SHP77 treated with DMSO at 0.1 percent for 48 hours (cell line): ENCODE results near the gene LRRC9.
"Not testable (repeated sequence)": the region's sequence is repeated elsewhere in the genome, so short reads cannot be mapped to it uniquely, and the experiment has no call there.

Experiments used
- DNase-seq: peaks from one replicate; lab custom pipeline; 2025; lab: John Stamatoyannopoulos, UW

LRRC9 gene

DNA sequence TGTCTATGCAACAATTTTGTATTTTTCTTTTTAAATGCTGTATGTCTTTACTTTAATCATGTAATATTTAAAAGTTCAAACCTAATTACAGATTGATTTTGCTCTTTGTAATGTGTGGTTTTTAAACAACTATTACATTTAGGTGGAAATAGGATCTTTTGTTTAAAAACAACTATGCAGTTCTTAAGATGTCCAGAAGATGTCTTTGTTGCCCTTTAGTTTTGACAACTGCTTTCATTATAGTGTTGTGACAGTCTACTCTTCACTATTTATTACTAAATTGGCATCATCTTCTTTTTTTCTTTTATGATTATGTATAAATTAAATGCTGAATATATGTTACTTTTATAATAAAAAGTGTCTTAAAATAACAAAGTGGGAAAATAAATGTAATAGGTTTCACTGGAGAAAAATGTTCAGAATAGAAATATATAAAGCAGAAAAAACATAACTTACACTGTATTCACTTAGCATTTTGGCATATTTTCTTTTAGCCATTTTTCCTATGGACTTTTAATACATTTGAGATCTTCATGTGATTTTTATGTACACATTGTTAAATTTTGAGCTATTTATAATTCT lies 144.6 kb downstream of the LRRC9 start:
- no peak for DNase-seq

DNA sequence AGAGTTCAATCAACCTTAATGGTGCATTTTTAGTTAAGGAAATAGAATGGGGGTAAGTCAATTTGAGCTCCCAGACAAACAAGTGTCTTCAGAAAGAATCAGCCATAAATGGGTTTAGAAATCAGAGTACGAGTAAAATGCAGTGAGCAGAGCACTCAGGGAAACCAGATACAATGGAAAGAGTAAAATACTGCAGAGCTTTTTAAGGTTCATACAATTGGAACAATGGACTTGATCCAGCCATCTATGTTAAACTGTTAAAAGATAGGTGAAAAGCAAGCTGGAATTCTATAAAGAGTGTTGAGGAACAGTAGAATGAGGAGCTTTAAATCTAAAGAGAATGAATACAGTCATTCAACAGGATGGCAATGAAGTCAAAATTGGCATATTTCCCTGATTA lies 147.9 kb downstream of the LRRC9 start:
- DNase-seq: no peak

DNA sequence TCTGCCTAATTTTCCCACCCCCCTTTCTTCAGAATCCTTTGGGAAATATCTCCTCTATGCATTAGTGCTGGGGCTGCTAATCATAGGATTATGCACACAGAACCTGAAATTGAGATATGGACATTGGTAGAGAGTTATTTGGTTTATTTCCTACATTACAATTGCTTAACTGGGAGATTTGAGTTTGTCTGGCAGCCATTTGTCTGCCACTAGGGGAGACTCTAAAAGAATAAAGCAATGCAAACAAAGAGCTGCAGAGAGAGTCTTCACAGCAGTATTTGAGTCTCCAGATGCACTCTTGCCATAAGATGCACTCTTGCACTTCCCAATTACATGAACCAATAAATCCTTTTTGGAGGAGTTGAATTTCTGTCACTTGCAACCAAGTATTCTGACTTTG lies 159.8 kb downstream of the LRRC9 start:
- no peak for DNase-seq

DNA sequence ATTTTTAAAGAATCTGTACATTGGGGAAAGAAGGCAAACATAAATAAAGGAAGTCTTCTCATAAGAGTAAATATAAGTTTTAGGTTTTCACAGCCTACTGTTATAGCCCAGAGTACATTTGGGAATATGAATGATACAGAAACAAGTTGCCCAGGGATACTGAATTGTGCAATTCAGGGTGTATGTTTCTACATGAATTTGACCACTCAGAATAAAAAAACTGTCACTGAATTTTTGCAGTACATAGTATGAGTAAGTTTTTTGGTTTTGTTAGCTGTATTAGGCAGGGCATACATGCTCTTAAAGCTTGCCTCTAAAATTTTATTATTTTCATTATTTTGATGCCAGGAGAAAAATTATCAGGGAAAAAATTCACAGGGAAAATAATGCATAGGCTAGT lies 165.1 kb downstream of the LRRC9 start:
- no peak for DNase-seq

DNA sequence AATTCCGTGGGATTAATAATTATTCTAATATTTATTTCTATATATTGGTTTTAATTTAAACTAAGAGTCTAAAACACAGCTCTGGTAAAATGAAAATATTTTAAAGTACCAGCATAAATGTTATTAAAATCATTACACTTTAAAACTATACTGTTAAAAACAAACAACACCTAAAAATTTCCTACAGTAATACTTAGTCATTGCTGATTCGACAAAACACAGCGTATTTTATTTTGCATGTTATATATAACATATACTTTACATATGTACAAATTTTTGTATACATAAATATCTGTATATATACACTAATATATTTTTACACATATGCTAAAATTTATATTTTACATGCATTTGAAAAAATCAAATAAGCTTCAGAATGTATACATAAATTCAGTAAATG lies 165.7 kb downstream of the LRRC9 start:
- DNase-seq: no peak

DNA sequence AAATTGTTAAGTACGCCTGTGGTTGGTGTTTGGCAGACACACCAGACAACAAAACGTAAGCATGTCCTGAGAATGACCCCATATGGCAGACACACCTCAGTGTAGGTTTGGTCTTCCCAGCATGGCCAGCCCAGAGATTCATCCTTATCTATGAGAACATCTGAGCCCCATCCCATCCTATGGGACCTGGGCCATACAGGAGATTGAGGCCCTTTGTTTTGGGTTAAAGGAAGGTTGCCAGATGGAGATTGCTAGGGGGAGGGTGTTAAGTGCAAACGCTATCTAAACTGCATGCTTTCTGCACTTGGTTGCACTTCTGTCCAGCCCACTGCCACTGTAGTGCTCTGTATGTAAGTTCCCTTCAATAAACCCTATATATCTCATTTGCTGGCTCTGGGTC lies 167.7 kb downstream of the LRRC9 start:
- DNase-seq: no peak

DNA sequence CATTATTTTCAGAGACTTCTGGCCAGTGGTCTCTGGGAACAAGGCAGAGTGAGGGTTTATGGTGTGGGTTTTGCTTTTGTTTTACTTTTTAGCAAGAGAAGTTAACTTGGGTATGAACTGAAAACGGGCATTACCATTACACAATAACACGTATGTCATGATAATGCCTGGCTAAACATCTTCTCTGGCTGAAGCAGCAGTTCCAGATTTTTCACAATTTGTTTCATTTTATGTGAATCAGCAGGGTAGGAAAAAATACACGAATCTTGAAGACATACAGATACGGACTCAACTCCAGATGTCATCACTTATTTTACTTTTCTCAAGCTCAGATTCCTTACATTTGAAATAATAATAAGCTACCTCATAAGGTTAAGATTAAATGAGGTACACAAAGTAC lies 169.3 kb downstream of the LRRC9 start:
- no peak for DNase-seq

DNA sequence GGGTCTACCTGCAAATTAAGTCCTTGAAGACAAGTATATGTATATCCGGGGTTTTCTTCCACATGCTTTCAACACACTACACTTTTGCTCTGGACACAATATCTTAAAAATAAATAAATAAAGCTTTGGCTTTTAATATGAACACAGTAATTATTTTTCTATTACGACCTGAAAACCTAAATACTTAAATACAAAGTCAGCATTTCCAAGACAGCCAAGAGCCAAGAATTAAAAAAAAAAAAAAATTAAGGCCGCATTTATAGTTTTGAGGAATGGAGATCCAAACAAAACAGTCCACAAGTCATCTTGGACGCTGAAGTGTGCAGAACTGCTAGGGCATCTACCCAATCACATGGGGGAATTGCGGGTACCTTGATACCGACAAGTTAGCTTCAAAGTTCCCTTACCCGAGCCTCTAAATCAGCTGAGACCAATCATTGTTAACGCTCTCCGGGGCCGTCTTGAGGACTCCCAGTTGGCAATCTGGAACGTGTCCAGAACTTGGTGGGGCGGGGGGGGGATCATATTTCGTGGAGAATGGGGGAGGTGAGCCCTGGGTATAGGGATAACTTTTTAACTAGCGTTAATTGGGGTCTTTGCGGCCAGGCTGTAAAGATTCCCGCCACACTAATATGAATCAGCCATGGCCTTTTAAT lies 171.0 kb downstream of the LRRC9 start:
- DNase-seq: peak; percentile 25

DNA sequence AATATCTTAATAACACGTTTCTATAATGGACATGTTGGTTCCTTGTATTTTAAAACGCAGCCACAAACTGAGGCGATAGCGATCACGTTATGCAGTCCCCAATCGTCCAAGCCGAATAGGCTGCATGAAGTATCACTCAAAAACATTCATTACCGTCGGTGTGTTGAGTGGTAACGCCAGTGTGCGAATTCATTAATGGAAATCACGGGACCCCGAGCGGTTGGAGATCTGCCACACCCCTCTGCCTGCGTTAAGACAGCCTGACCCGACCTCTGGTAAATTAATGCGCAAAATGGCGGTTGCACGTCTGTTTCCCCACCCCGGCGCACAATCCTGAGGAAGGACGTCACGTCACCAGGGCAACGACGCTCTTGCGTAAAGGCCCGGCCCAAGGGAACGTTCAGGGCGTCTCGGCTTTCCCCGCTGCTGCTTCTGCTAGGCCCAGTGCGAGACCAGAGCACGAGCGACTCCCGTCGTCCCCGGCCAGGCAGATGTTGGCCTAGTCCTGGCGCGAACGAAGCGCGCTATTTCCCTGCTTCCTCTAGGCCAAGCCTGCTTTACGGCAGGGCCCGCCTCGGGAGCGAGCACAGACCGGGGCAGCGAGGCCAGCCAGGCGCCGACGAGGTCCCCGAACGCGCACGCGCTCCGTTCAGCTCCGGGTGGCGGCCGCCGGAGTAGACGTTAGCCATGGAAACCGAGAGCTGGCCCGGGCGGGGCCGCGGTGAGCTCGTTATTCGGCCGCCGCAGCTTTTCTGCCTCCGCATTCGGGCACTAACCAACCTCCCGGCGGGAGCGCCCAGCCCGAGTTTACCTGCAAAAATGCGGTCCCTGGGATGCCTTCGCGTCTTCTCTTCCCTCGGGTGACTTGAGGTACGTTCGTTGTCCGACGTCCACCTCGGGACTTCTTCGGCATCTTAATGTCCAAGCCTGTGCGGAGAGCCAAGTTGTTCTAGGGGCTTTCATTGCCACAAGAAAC lies 171.9 kb downstream of the LRRC9 start, which contains the start of gene PCNX4:
Gene PCNX4, plus strand, starts transcription at position 374 of the 976 bp plus-strand sequence. CDS start 15,716 bp downstream, outside the sequence.
- DNase-seq: peak; percentile 92

DNA sequence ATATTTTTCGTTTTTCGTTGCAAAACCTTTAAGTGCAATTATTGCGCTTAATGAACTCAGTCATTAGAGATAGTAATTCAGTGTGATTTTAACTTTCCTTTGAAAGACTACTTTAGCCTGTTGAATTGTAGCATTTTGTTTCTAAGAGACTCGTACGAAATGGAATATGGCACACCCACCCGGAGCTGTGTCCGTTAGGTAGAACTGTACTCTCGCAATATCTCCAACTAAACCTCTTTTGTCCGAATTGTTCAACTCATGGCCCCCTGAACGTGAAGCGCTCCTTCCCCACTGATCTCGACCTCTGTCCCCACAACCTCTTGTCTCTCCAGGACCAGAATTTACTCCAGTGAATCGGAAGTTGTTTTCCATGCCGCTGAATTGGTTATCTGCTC lies 172.6 kb downstream of the LRRC9 start:
- peak; percentile 26 for DNase-seq

DNA sequence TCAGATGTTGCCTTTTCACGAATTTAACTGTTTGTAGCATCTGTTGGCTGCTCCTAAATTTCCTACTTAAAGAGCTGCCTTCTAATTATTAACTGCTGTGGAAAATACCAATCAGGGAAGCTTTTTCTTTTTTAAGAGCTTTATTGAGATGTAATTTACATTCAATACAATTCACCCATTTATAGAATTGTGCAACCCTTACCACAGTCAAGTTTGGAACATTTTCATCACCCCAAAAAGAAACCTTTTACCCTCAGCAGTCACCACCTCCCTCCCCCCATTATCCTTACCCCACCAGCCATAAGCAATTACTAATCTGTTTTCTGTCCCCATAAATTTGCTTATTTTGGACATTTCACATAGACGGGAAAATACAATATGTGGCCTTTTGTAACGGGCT lies 173.1 kb downstream of the LRRC9 start:
- no peak for DNase-seq

DNA sequence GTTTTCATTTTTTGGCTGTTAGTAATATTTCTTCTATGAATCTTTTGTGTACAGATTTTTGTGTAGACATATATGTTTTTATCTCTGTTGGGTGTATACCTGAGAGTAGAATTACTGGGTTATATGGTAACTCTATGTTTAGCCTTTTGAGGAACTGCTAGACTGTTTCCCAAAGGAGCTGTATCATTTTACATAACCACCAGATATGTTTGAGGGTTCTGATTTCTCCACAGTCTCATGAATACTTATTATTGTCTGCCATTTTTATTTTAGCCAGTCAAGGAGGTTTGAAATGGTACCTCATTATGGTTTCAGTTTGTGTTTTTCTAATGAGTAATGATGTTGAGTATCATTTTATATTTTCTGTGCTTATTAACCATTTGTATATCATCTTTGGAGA lies 173.7 kb downstream of the LRRC9 start:
- no peak for DNase-seq

DNA sequence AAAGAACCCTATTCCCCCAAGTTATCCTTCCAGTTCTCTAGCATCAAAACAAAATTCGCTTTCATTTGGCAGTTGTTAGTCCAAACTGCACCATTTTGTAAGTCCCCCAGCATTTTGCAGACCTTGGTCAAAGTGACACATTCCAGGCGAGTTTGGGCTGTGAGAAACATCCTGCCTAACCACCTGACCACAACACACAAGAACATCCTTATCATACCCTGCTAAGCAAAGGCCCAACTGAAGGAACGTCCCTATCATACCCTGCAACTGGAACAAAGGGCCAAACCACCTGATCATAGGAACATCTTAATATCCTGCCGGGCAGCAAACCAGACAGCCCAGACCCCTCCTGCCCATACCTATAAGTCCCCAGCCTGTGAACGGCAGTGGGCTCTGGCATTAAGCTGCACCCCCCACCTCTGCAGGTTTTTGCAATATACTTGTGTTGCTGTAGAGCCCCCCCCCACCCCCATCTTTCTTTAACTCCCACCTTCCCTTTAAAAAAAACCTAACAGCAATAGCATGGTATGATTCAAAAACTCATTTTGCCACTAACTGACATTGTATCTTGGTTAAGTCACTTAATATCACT lies 174.5 kb downstream of the LRRC9 start:
- no peak for DNase-seq

DNA sequence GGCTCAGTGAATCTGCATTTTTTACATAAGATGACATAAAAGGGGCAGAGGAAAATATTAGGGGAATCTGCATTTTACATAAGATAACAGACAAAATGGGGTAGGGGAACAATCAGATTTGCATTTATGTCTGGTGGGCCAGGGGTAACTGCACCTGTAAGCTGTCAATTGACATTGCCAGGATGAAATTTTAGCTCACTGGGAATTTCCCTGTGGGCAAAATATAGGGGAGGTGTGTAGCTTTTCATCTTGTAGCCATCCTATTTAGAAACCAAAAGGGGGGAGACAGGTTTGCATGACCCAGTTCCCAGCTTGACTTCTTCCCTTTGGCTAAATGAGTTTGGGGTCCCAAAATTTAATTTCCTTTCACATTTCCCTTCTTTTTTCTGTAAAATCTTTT lies 175.3 kb downstream of the LRRC9 start:
- DNase-seq: no peak

DNA sequence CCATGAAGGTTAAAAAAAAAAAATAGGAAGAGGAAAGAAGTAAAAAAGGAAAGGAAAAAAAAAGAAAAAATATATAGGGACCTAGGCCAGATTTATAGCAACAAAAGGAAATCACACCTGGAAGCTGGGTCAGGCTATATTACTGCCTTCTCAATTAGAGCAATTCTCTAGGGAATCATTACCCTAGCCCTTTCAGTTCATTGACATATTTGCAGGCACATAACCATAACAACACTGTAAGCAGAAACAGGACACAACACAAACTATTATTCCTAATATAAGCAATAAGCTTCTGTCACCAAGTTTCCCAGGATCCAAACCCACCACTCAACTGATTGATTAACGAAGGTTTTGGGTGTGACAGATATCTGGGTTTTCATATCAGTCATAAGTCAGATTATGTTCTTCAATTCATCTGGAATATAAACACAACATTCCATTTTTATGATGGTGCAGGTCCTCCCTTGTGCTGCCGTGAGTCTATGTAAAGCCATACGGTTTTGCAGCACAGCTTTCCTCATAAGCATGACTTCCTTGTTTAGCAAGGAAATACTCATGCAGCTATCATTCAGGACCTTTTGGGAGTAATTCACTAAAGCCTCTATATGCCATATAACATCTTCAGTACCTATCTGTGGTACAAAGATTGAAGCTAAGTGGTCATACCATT lies 176.0 kb downstream of the LRRC9 start:
- no peak for DNase-seq

DNA sequence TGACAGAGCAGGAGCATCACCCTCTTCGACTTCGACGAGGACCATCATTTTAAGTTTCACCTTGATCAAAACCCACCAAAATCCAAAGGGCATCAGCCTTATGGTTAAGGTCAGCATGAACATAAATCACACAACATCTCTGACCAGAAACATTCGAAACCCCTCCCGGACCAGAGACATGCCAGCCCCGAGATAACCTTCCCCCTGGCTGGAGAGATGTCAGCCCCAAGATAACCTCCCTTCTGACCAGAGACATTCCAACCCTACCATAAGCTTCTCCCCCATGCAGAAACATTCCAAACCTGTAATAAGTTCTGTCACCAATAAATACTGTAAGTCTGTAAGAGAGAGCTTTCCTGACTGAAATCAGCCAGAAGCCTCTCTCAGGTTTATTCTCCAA lies 178.0 kb downstream of the LRRC9 start:
- no peak for DNase-seq

DNA sequence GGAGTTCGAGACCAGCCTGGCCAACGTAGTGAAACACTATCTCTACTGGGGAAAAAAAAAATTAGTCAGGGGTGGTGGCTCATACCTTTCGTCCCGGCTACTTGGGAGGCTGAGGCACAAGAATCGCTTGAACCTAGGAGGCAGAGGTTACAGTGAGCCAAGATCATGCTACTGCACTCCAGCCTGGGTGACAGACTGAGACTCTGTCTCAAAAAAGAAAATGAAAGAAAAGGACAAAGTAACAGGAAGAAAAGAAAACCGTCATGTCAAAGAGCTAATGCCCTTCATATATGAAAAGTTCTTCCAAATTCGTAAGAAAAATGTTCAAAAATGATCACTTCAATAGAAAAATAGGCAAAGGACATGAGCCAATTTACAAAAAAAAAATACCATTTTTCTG lies 179.9 kb downstream of the LRRC9 start:
- not testable (repeated sequence) for DNase-seq

DNA sequence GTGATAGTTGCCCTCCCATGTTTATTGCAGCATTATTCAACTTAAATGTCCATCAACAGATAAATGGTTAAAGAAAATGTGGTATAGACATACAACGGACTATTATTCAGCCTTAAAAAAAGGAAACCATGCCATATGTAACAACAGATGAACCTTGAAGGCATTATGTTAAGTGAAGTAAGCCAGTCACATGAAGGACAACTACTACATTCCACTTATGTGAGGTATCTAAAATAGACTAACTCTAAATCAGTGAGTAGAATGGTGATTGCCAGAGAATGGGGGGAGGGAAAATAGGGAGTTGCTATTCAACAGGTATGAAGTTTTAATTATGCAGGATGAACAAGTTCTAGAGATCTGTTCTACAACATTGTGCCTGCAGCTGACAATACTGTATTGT lies 181.8 kb downstream of the LRRC9 start:
- DNase-seq: no peak

DNA sequence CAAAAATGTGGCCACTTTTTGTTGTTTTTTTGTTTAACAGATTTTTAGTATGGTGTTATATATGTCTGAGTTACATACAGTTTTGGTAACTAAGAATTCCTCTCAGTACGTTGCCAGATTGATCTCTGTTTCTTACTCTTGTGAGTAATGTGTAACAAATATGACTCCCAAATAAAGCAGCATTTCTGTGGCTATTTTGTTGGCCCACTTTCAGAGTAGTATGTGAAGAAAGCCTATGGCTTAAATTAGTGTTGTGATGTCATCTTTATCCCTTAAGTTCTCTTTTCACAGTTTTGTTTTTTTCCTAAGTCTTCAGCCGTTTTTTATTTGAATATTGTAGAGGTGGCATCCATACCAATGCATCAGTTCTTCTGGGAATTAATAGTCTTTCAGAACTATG lies 182.4 kb downstream of the LRRC9 start:
- DNase-seq: no peak

DNA sequence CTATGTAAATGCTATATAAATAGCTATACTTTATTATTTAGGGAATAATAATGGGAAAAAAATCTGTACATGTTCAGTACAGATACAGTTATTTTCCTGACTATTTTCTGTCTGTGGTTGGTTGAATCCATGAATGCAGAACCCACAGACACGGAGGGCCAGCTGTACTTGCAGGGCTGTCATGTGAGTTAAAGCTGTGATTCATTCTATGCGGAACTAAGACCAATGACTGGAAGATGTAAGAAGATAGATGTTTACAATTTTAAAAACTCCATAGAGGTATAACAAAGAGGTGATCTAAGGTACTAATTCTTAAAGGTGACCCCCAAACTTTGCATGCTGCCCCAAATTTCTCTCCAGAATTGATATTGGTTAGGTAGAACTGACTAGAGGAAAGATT lies 186.4 kb downstream of the LRRC9 start:
- DNase-seq: no peak

DNA sequence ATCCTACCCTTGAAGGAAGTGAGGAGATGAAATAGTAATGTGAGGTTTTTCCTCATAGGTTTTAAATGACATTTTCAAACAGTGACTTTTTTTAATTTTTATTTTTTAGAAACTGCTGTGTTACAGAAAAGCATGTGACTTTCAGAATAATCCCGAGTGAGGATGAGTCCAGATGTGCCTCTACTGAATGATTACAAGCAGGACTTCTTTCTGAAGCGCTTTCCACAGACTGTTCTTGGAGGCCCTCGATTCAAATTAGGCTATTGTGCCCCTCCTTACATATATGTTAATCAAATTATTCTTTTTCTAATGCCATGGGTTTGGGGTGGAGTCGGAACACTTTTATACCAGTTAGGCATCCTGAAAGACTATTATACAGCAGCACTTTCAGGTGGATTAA lies 187.5 kb downstream of the LRRC9 start:
- DNase-seq: no peak

DNA sequence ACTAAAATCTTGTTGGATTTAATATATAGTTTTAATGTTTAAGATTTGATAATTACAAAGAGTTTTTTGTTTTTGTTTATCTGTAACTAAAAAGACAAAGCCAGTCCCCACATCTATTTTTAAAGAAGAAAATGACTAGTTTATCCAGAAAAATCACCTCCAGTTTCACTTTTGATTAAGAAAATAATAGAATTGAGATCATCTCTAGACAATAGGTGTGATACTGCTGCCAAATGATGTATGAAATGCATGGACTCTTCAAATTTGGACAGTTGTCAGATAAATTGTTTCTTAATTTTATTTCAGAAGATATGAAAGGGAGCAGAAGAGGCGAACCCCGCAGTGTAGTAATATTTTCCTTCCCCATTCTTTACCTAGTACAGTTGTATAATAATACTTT lies 191.8 kb downstream of the LRRC9 start:
- DNase-seq: no peak
